HL-60 (cell line): ENCODE data around the gene FMN1.

Experiments
- DNase-seq, 2 experiments: peaks; one replicate each; pipeline ENCODE4 v3.0.0-alpha.2; 2010 to 2020; ENCODE audit warnings: low read depth in 1 of 2, low spot score in 1 of 2
- H3K27ac ChIP-seq: fragments of 250-450 bp; sonication (Bioruptor Pico); replicated peaks from 2 replicates; pipeline ENCODE4 v1.5.1; 2020; ENCODE audit warnings: mild to moderate bottlenecking, moderate library complexity
- H3K27me3 ChIP-seq: fragments of 250-450 bp; sonication (Bioruptor Pico); 2 replicates; pipeline ENCODE4 v1.5.1; 2021; ENCODE audit warnings: mild to moderate bottlenecking, moderate library complexity; ENCODE audit not compliant: insufficient read depth, poor library complexity, severe bottlenecking
- H3K4me3 ChIP-seq: replicated peaks from 2 replicates; pipeline ENCODE4 v1.5.1; 2011; ENCODE audit warnings: mild to moderate bottlenecking, control low read depth, low read length; ENCODE audit not compliant: insufficient read depth
- CTCF ChIP-seq: IDR thresholded peaks from one replicate; pipeline ENCODE4 v1.5.1; 2011; ENCODE audit warnings: low read length, control low read depth, inconsistent platforms; ENCODE audit not compliant: insufficient read depth
- GABPA ChIP-seq: IDR thresholded peaks from 2 replicates; pipeline ENCODE4 v1.6.1; 2012; ENCODE audit warnings: low read depth
- POLR2AphosphoS5 ChIP-seq: IDR thresholded peaks from 2 replicates; pipeline ENCODE4 v1.6.1; 2012; ENCODE audit warnings: low read depth
- REST ChIP-seq: IDR thresholded peaks from 2 replicates; pipeline ENCODE4 v1.6.1; 2012; ENCODE audit warnings: low read depth; ENCODE audit not compliant: insufficient replicate concordance
- SPI1 ChIP-seq: IDR thresholded peaks from 2 replicates; pipeline ENCODE4 v1.6.1; 2012; ENCODE audit warnings: low read depth, mild to moderate bottlenecking, borderline replicate concordance

The FMN1 gene

GRCh38 chr15:33234020-33234461 is 39.5 kb upstream of the FMN1 start:
- TF ChIP-seq CTCF (peak; percentile 11), POLR2AphosphoS5 (no peak)
- H3K27me3 ChIP-seq = peaks cover 2% of the 10 kb centered on the region
- no peak overlapping the region for H3K4me3 ChIP-seq
- no peak for DNase-seq
- no peak overlapping the region for H3K27ac ChIP-seq

- peak; percentile 35 to 68 for DNase-seq
- H3K27me3 ChIP-seq = no peaks in the 10 kb centered on the region
- no peak overlapping the region for H3K27ac ChIP-seq
- no peak for TF ChIP-seq POLR2AphosphoS5
- peak; percentile 62 for TF ChIP-seq CTCF
- no peak for TF ChIP-seq REST
- H3K4me3 ChIP-seq = no peak overlapping the region
Measured at GRCh38 chr15:33226559-33227181, 32.2 kb upstream of the FMN1 start.

GRCh38 chr15:33218071-33218491 is 23.6 kb upstream of the FMN1 start:
- TF ChIP-seq REST (no peak), POLR2AphosphoS5 (no peak), CTCF (no peak), SPI1 (no peak), GABPA (no peak)
- no peak overlapping the region for H3K27ac ChIP-seq
- DNase-seq = no peak
- no peaks in the 10 kb centered on the region for H3K27me3 ChIP-seq
- no peak overlapping the region for H3K4me3 ChIP-seq
